SK-N-MC (cell line): ENCODE measurements around the gene PIGT.
A peak's percentile ranks its signal among the peaks of the same experiment; 100 is the strongest.

Source experiments
- DNase-seq: peaks from one replicate; pipeline ENCODE4 v3.0.0-alpha.2; 2011; ENCODE audit warnings: low read depth, low spot score
- H3K27ac ChIP-seq: fragments of 200-600 bp; sonication (generic); 2 replicates; pipeline ENCODE4 v1.5.1; 2016; ENCODE audit warnings: mixed run types
- H3K36me3 ChIP-seq: fragments of 200-600 bp; sonication (generic); 2 replicates; pipeline ENCODE4 v1.6.1; 2017; ENCODE audit warnings: antibody characterized with exemption, low read length, mixed read lengths; ENCODE audit not compliant: insufficient read depth
- H3K4me3 ChIP-seq: fragments of 200-600 bp; sonication (generic); 2 replicates; pipeline ENCODE4 v1.5.1; 2016
- H3K9ac ChIP-seq: fragments of 200-600 bp; sonication (generic); 2 replicates; pipeline ENCODE4 v1.8.0; 2017; ENCODE audit warnings: mixed run types, mixed read lengths; ENCODE audit not compliant: insufficient read length
- H3K9me3 ChIP-seq: fragments of 200-600 bp; sonication (generic); 2 replicates; pipeline ENCODE4 v1.6.1; 2017; ENCODE audit warnings: low read depth, mild to moderate bottlenecking, antibody characterized with exemption, low read length, moderate library complexity, mixed read lengths
- EZH2 ChIP-seq: fragments of 200-600 bp; sonication (generic); IDR thresholded peaks from one replicate; pipeline ENCODE4 v1.6.1; 2017; ENCODE audit warnings: antibody characterized with exemption
- FOXP2 ChIP-seq: optimal IDR thresholded peaks from 2 replicates; pipeline ENCODE3; 2011; ENCODE audit warnings: mild to moderate bottlenecking, moderate library complexity; ENCODE audit not compliant: insufficient read depth; ENCODE audit errors: extremely low read length, control extremely low read depth
- POLR2AphosphoS5 ChIP-seq: IDR thresholded peaks from 2 replicates; pipeline ENCODE4 v1.6.1; 2012; ENCODE audit warnings: mild to moderate bottlenecking, low read depth, low read length, borderline replicate concordance

The PIGT gene

DNA sequence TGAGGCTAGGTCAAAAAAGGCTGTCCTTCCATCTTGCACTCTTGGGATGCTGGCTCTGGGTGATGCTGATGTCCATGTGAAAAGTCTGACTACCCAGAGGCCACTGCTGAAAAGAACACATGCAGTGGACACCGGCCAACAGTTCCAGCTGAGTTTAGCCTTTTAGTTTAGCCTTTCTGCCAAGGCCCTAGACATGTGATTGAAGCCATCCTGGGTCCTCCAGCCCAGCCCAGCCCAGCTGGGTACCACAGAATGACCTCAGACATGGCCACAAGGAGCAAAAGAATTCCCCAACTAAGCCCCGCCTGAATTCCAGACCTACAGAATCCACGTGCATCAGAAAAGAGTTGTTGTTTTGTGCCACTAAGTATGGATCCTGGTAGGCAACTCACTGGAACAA lies 17.4 kb downstream of the PIGT start:
- Histone ChIP-seq H3K36me3 (no peaks in the 10 kb centered on the region), H3K27ac (no peak overlapping the region), H3K9ac (no peak overlapping the region), H3K4me3 (no peak overlapping the region), H3K9me3 (no peaks in the 10 kb centered on the region)
- no peak for TF ChIP-seq POLR2AphosphoS5
- TF ChIP-seq EZH2, result no peak
- TF ChIP-seq FOXP2, result no peak
- no peak for DNase-seq

- Histone ChIP-seq H3K27ac (no peak overlapping the region), H3K36me3 (no peaks in the 10 kb centered on the region), H3K4me3 (no peak overlapping the region), H3K9ac (no peak overlapping the region), H3K9me3 (no peaks in the 10 kb centered on the region)
- DNase-seq, result no peak
- TF ChIP-seq EZH2, result no peak
- no peak for TF ChIP-seq POLR2AphosphoS5
- no peak for TF ChIP-seq FOXP2
These were observed 18.0 kb downstream of the PIGT start for GRCh38 chr20:45433976-45434375.

- no peak for DNase-seq
- Histone ChIP-seq H3K27ac (no peak overlapping the region), H3K9ac (peak overlapping the region; percentile 24), H3K9me3 (no peaks in the 10 kb centered on the region), H3K36me3 (no peaks in the 10 kb centered on the region), H3K4me3 (peak overlapping the region; percentile 81)
- no peak for TF ChIP-seq FOXP2
- TF ChIP-seq EZH2, result no peak
- TF ChIP-seq POLR2AphosphoS5, result no peak
These were observed 21.0 kb downstream of the PIGT start for GRCh38 chr20:45436732-45437485.

DNA sequence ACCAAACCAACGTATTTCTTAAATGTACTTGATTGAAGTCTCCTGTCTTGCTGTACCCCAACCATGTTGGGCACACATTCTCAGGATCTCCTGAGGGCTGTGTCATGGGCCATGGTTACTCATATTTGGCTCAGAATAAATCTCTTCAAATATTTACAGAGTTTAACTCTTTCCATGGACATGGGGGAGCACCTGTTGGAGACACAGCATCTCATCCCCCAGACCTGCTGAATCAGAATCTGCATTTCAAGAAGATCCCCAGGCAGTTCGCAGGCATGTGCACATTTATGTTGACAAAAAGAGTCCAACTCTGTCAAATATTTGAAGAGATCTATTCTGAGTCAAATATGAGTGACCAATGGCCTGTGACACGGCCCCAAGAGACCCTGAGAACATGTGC lies 24.5 kb downstream of the PIGT start:
- DNase-seq, result no peak
- no peak overlapping the region for H3K9ac ChIP-seq
- no peak overlapping the region for H3K4me3 ChIP-seq
- no peaks in the 10 kb centered on the region for H3K9me3 ChIP-seq
- no peak for TF ChIP-seq EZH2
- TF ChIP-seq POLR2AphosphoS5, result no peak
- TF ChIP-seq FOXP2, result no peak
- no peak overlapping the region for H3K27ac ChIP-seq
- no peaks in the 10 kb centered on the region for H3K36me3 ChIP-seq

DNA sequence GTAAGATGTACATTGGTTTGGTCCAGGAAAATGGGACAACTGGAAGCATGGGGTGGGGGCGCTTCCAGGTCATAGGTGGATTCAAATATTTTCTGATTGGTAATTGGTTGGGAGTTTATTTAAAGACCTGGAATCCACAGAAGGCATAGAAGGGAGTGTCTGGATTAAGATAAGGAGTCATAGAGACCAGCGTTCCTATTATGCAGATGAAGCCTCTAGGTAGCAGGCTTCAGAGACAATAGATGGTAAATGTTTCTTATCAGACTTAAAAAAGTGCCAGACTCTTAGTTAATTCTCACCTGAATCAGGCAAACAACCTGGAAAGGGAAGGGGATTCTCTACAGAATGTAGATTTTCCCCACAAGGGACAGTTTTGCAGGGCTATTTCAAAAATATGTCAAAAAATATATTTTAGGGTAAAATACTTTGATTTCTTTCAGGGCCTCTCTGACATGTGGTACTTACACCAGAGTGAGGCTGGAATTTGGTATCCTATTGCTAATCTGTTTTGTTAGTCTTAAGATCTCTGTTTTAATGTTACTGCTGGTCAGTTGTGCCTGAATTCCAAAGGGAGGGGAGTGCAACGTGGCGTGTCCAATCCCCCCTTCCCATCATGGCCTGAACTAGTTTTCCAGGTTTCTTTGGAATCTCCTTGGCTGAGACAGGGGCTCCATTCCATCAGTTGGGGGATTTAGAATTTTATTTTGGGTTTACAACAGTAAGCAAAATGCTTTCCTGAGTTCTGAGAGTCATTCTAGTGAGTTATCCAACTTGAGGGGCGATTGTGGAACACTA lies 25.1 kb downstream of the PIGT start:
- Histone ChIP-seq H3K9ac (no peak overlapping the region), H3K9me3 (no peaks in the 10 kb centered on the region), H3K4me3 (no peak overlapping the region), H3K36me3 (no peaks in the 10 kb centered on the region), H3K27ac (no peak overlapping the region)
- no peak for DNase-seq
- TF ChIP-seq EZH2, result no peak
- TF ChIP-seq FOXP2, result no peak
- TF ChIP-seq POLR2AphosphoS5, result no peak

DNA sequence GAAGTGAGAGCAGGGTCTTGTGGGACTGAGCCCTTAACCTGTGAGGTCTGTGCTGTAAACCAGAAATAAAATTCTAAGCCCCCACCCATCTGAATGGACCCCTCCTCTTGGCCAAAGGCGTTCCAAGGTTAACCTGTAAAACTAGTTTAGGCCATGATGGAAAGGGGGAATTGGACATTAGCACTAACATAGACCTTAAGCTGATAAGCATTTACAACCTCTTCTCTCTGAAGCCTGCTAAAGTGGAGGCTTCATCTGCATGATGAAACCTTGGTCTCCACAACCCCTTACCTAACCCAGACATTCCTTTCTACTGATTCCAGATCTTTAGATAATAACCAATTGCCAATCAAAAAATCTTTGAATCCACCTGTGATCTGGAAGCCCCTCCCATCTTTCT lies 25.8 kb downstream of the PIGT start:
- no peaks in the 10 kb centered on the region for H3K9me3 ChIP-seq
- no peak overlapping the region for H3K27ac ChIP-seq
- H3K4me3 ChIP-seq, result no peak overlapping the region
- no peak for DNase-seq
- H3K9ac ChIP-seq, result no peak overlapping the region
- no peaks in the 10 kb centered on the region for H3K36me3 ChIP-seq
- TF ChIP-seq FOXP2 (no peak), POLR2AphosphoS5 (no peak), EZH2 (no peak)

DNA sequence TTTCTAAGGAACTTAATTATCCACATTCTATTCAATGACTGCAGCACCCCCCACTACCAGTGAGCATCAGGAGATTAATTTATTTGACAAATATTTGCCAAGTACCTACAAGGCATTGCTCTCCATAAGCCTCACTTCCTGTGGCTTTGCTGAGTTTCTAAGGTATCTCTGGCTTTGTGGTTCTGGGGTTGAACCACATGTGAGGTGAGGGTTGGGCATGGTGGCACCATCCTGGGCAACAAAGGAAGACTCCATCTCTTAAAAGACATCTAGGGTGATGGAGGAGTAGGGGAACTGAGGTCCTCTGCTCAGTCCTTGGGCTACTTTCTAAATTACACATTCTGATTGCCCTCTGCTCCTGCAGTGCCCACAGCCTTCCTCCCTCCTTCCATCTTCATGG lies 28.1 kb downstream of the PIGT start:
- Histone ChIP-seq H3K36me3 (no peaks in the 10 kb centered on the region), H3K9me3 (no peaks in the 10 kb centered on the region), H3K27ac (no peak overlapping the region), H3K9ac (no peak overlapping the region), H3K4me3 (no peak overlapping the region)
- DNase-seq, result no peak
- no peak for TF ChIP-seq EZH2
- no peak for TF ChIP-seq FOXP2
- no peak for TF ChIP-seq POLR2AphosphoS5

GRCh38 chr20:45445805-45446562 lies 30.0 kb downstream of the PIGT start:
- Histone ChIP-seq H3K4me3 (no peak overlapping the region), H3K27ac (no peak overlapping the region), H3K9ac (no peak overlapping the region), H3K9me3 (no peaks in the 10 kb centered on the region), H3K36me3 (no peaks in the 10 kb centered on the region)
- no peak for DNase-seq
- TF ChIP-seq EZH2, result no peak
- no peak for TF ChIP-seq POLR2AphosphoS5
- no peak for TF ChIP-seq FOXP2

- TF ChIP-seq POLR2AphosphoS5, result no peak
- TF ChIP-seq FOXP2, result no peak
- TF ChIP-seq EZH2, result no peak
- Histone ChIP-seq H3K9ac (no peak overlapping the region), H3K36me3 (no peaks in the 10 kb centered on the region), H3K9me3 (no peaks in the 10 kb centered on the region), H3K4me3 (no peak overlapping the region), H3K27ac (no peak overlapping the region)
- no peak for DNase-seq
These were observed 32.3 kb downstream of the PIGT start for GRCh38 chr20:45448270-45448669.
